Measurements from ENCODE around the gene ST6GALNAC4. TPM values are rescaled to one million over a fixed set of nuclear protein-coding genes. Genes with fewer than 3 reads are reported as not detected.
A peak's percentile ranks its signal among the peaks of the same experiment; 100 is the strongest.

ST6GALNAC4 gene
- total and polyA plus RNA-seq, 4 donors: 8.0 to 20.2 (median 19.5) TPM

GRCh38 chr9:127941062-127941960, 24.5 kb upstream of the ST6GALNAC4 start:
- H3K27ac ChIP-seq (ENCODE audit: low read depth, low read length): no peak overlapping the region
- peaks cover 68% of the 10 kb centered on the region for H3K4me1 ChIP-seq (ENCODE audit: control insufficient read depth, insufficient read depth, low read length)

GRCh38 chr9:127940593-127940992, 23.8 kb upstream of the ST6GALNAC4 start:
- no peak overlapping the region for H3K27ac ChIP-seq (ENCODE audit: low read depth, low read length)

More at GRCh38 chr9:127941062-127941960, 24.5 kb upstream of the ST6GALNAC4 start:
- Histone ChIP-seq H3K4me3 (ENCODE audit: low read depth, low read length) (no peak overlapping the region), H3K27me3 (ENCODE audit: control insufficient read depth, insufficient read depth, low read length) (no peaks in the 10 kb centered on the region), H3K9me3 (ENCODE audit: control insufficient read depth, insufficient read depth, low read length) (no peaks in the 10 kb centered on the region), H3K36me3 (ENCODE audit: control insufficient read depth, insufficient read depth, low read length) (peaks cover 68% of the 10 kb centered on the region)
- DNase-seq (ENCODE audit: low read depth in 4 of 6, low spot score in 6 of 6): no peak
- 94% methylated on average over 6 of the region's 18 CpGs for WGBS (ENCODE audit: insufficient coverage)

GRCh38 chr9:127938298-127938690, 21.5 kb upstream of the ST6GALNAC4 start:
- Histone ChIP-seq H3K27ac (ENCODE audit: low read depth, low read length) (peak overlapping the region; percentile 57), H3K4me1 (ENCODE audit: control insufficient read depth, insufficient read depth, low read length) (peaks cover 61% of the 10 kb centered on the region), H3K4me3 (ENCODE audit: low read depth, low read length) (peak overlapping the region; percentile 90), H3K36me3 (ENCODE audit: control insufficient read depth, insufficient read depth, low read length) (peaks cover 64% of the 10 kb centered on the region), H3K9me3 (ENCODE audit: control insufficient read depth, insufficient read depth, low read length) (no peaks in the 10 kb centered on the region), H3K27me3 (ENCODE audit: control insufficient read depth, insufficient read depth, low read length) (no peaks in the 10 kb centered on the region)
- WGBS (ENCODE audit: insufficient coverage): 17% methylated on average over 12 of the region's 25 CpGs
- DNase-seq (ENCODE audit: low read depth in 4 of 6, low spot score in 6 of 6): peak in 1 of 6 donors; percentile 41

More at GRCh38 chr9:127940593-127940992, 23.8 kb upstream of the ST6GALNAC4 start:
- no peak for DNase-seq (ENCODE audit: low read depth in 4 of 6, low spot score in 6 of 6)
- no peaks in the 10 kb centered on the region for H3K27me3 ChIP-seq (ENCODE audit: control insufficient read depth, insufficient read depth, low read length)
- no peak overlapping the region for H3K4me3 ChIP-seq (ENCODE audit: low read depth, low read length)
- no CpG with 5 or more reads among the region's 4 CpGs for WGBS (ENCODE audit: insufficient coverage)
- H3K36me3 ChIP-seq (ENCODE audit: control insufficient read depth, insufficient read depth, low read length): peaks cover 68% of the 10 kb centered on the region
- peaks cover 68% of the 10 kb centered on the region for H3K4me1 ChIP-seq (ENCODE audit: control insufficient read depth, insufficient read depth, low read length)
- H3K9me3 ChIP-seq (ENCODE audit: control insufficient read depth, insufficient read depth, low read length): no peaks in the 10 kb centered on the region

- Histone ChIP-seq H3K36me3 (ENCODE audit: control insufficient read depth, insufficient read depth, low read length) (peaks cover 58% of the 10 kb centered on the region), H3K9me3 (ENCODE audit: control insufficient read depth, insufficient read depth, low read length) (no peaks in the 10 kb centered on the region), H3K4me1 (ENCODE audit: control insufficient read depth, insufficient read depth, low read length) (peaks cover 54% of the 10 kb centered on the region), H3K27ac (ENCODE audit: low read depth, low read length) (peak within 1 kb of the TSS; percentile 57), H3K4me3 (ENCODE audit: low read depth, low read length) (peak within 1 kb of the TSS; percentile 90), H3K27me3 (ENCODE audit: control insufficient read depth, insufficient read depth, low read length) (no peaks in the 10 kb centered on the region)
- 2% methylated on average over 55 of the region's 60 CpGs for WGBS (ENCODE audit: insufficient coverage)
- peak in 5 of 6 donors; percentile 57 to 96 (median 78) for DNase-seq (ENCODE audit: low read depth in 4 of 6, low spot score in 6 of 6)
Measured at GRCh38 chr9:127937388-127938297, 20.8 kb upstream of the ST6GALNAC4 start, which contains the start of gene DPM2. Gene DPM2, minus strand, starts transcription at chr9:127937854. Its CDS starts 34 bp downstream, at chr9:127937820.

GRCh38 chr9:127937056-127937387, 20.2 kb upstream of the ST6GALNAC4 start:
- H3K4me3 ChIP-seq (ENCODE audit: low read depth, low read length): peak overlapping the region; percentile 90
- H3K36me3 ChIP-seq (ENCODE audit: control insufficient read depth, insufficient read depth, low read length): peaks cover 52% of the 10 kb centered on the region
- no peaks in the 10 kb centered on the region for H3K27me3 ChIP-seq (ENCODE audit: control insufficient read depth, insufficient read depth, low read length)
- DNase-seq (ENCODE audit: low read depth in 4 of 6, low spot score in 6 of 6): no peak
- H3K9me3 ChIP-seq (ENCODE audit: control insufficient read depth, insufficient read depth, low read length): no peaks in the 10 kb centered on the region
- H3K4me1 ChIP-seq (ENCODE audit: control insufficient read depth, insufficient read depth, low read length): peaks cover 48% of the 10 kb centered on the region
- H3K27ac ChIP-seq (ENCODE audit: low read depth, low read length): no peak overlapping the region
- 0% methylated on average over 3 of the region's 7 CpGs for WGBS (ENCODE audit: insufficient coverage)

GRCh38 chr9:127936347-127936852, 19.6 kb upstream of the ST6GALNAC4 start:
- Histone ChIP-seq H3K36me3 (ENCODE audit: control insufficient read depth, insufficient read depth, low read length) (peaks cover 45% of the 10 kb centered on the region), H3K9me3 (ENCODE audit: control insufficient read depth, insufficient read depth, low read length) (no peaks in the 10 kb centered on the region), H3K27me3 (ENCODE audit: control insufficient read depth, insufficient read depth, low read length) (no peaks in the 10 kb centered on the region), H3K27ac (ENCODE audit: low read depth, low read length) (no peak overlapping the region), H3K4me3 (ENCODE audit: low read depth, low read length) (peak overlapping the region; percentile 90), H3K4me1 (ENCODE audit: control insufficient read depth, insufficient read depth, low read length) (peaks cover 50% of the 10 kb centered on the region)
- DNase-seq (ENCODE audit: low read depth in 4 of 6, low spot score in 6 of 6): no peak
- WGBS (ENCODE audit: insufficient coverage): 81% methylated on average over 10 of the region's 14 CpGs

- Histone ChIP-seq H3K27ac (ENCODE audit: low read depth, low read length) (no peak overlapping the region), H3K36me3 (ENCODE audit: control insufficient read depth, insufficient read depth, low read length) (peaks cover 40% of the 10 kb centered on the region), H3K9me3 (ENCODE audit: control insufficient read depth, insufficient read depth, low read length) (no peaks in the 10 kb centered on the region), H3K27me3 (ENCODE audit: control insufficient read depth, insufficient read depth, low read length) (no peaks in the 10 kb centered on the region), H3K4me3 (ENCODE audit: low read depth, low read length) (no peak overlapping the region), H3K4me1 (ENCODE audit: control insufficient read depth, insufficient read depth, low read length) (peaks cover 56% of the 10 kb centered on the region)
- 89% methylated on average over 3 of the region's 4 CpGs for WGBS (ENCODE audit: insufficient coverage)
- no peak for DNase-seq (ENCODE audit: low read depth in 4 of 6, low spot score in 6 of 6)
Measured at GRCh38 chr9:127935765-127936221, 19.0 kb upstream of the ST6GALNAC4 start.

GRCh38 chr9:127934986-127935385, 18.1 kb upstream of the ST6GALNAC4 start:
- Histone ChIP-seq H3K27ac (ENCODE audit: low read depth, low read length) (no peak overlapping the region), H3K9me3 (ENCODE audit: control insufficient read depth, insufficient read depth, low read length) (no peaks in the 10 kb centered on the region), H3K4me1 (ENCODE audit: control insufficient read depth, insufficient read depth, low read length) (peaks cover 61% of the 10 kb centered on the region), H3K36me3 (ENCODE audit: control insufficient read depth, insufficient read depth, low read length) (peaks cover 39% of the 10 kb centered on the region), H3K27me3 (ENCODE audit: control insufficient read depth, insufficient read depth, low read length) (no peaks in the 10 kb centered on the region), H3K4me3 (ENCODE audit: low read depth, low read length) (no peak overlapping the region)
- no peak for DNase-seq (ENCODE audit: low read depth in 4 of 6, low spot score in 6 of 6)
- 73% methylated on average over 11 of the region's 11 CpGs for WGBS (ENCODE audit: insufficient coverage)

- WGBS (ENCODE audit: insufficient coverage): 90% methylated on average over 3 of the region's 4 CpGs
- Histone ChIP-seq H3K4me3 (ENCODE audit: low read depth, low read length) (no peak overlapping the region), H3K27ac (ENCODE audit: low read depth, low read length) (no peak overlapping the region)
Measured at GRCh38 chr9:127934248-127934647, 17.4 kb upstream of the ST6GALNAC4 start.

More at GRCh38 chr9:127934248-127934647, 17.4 kb upstream of the ST6GALNAC4 start:
- no peak for DNase-seq (ENCODE audit: low read depth in 4 of 6, low spot score in 6 of 6)
- Histone ChIP-seq H3K9me3 (ENCODE audit: control insufficient read depth, insufficient read depth, low read length) (no peaks in the 10 kb centered on the region), H3K27me3 (ENCODE audit: control insufficient read depth, insufficient read depth, low read length) (peaks cover 5% of the 10 kb centered on the region), H3K36me3 (ENCODE audit: control insufficient read depth, insufficient read depth, low read length) (peaks cover 31% of the 10 kb centered on the region), H3K4me1 (ENCODE audit: control insufficient read depth, insufficient read depth, low read length) (peaks cover 69% of the 10 kb centered on the region)

Data from spinal cord (tissue), 10 donors.